ENCODE results near the gene SORCS3. TPM values are rescaled to one million over a fixed set of nuclear protein-coding genes. Genes with fewer than 3 reads are reported as not detected.

Gene SORCS3
- total RNA-seq, 1 experiment from 2014 or later, result not detected

GRCh38 chr10:105192861-105193260, 551.8 kb downstream of the SORCS3 start (continued):
- no peak for TF ChIP-seq ELF1 (IDR thresholded peaks at IDR 0.05; ENCODE audit: borderline replicate concordance, low read depth)
- TF ChIP-seq YY1 (IDR thresholded peaks at IDR 0.05; ENCODE audit: extremely low read depth, insufficient replicate concordance, low read depth, low read length), result no peak
- TF ChIP-seq POLR2AphosphoS5 (IDR thresholded peaks at IDR 0.05; ENCODE audit: low read depth, low read length), result no peak
- no peak for TF ChIP-seq ATF3 (IDR thresholded peaks at IDR 0.05)

- CTCF ChIA-PET, result no interaction called here
- Histone ChIP-seq H3K27ac (ENCODE audit: low read depth, low read length) (no peak overlapping the region), H3K27me3 (ENCODE audit: insufficient read depth, low read length) (no peaks in the 10 kb centered on the region), H3K4me2 (ENCODE audit: low read length) (no peak overlapping the region), H4K20me1 (ENCODE audit: insufficient read depth) (no peaks in the 10 kb centered on the region), H3K9me2 (ENCODE audit: insufficient read depth) (no peaks in the 10 kb centered on the region), H3K9me3 (ENCODE audit: control insufficient read depth in 1 of 2, insufficient read depth in 1 of 2, low read depth in 1 of 2, low read length in 2 of 2) (peaks cover 0 to 12% of the 10 kb centered on the region in 2 experiments; a peak in 1 of 4 replicates), H3K4me3 (replicated peaks in 1 of 2; ENCODE audit: low read depth in 1 of 2, low read length in 2 of 2) (no peak overlapping the region), H3K4me1 (ENCODE audit: control insufficient read depth in 1 of 2, insufficient read depth in 2 of 2, low read length in 2 of 2) (no peaks in the 10 kb centered on the region), H3K79me2 (ENCODE audit: insufficient read depth, low read length) (no peaks in the 10 kb centered on the region), H2AFZ (ENCODE audit: low read depth, low read length, poor library complexity, severe bottlenecking) (no peak overlapping the region), H3K9ac (ENCODE audit: low read length) (no peak overlapping the region), H3K36me3 (ENCODE audit: control insufficient read depth in 1 of 2, insufficient read depth in 2 of 2, low read length in 2 of 2) (no peaks in the 10 kb centered on the region)
- ATAC-seq (no peak), DNase-seq (ENCODE audit: low read depth, low spot score) (no peak)
- POLR2A ChIA-PET, result no interaction called here
- intact Hi-C loops (cut with micrococcal nuclease), result no loop called here
- RAD21 ChIA-PET (ENCODE audit: low non-redundant PET in 1 of 2, low total read pairs in 2 of 2, uncharacterized antibody in 2 of 2, unreplicated experiment in 2 of 2), result no interaction called here
- no TSS peak for BruUV-seq (replicated peaks)
- TF ChIP-seq ZNF274 (IDR thresholded peaks at IDR 0.05; ENCODE audit: low read depth, low read length) (no peak), ZFX (IDR thresholded peaks at IDR 0.05) (no peak), CBX3 (IDR thresholded peaks at IDR 0.05; ENCODE audit: low read depth) (no peak), ATF3 (IDR thresholded peaks at IDR 0.05) (no peak), SIN3A (IDR thresholded peaks at IDR 0.05; ENCODE audit: low read depth) (no peak), TCF7L2 (IDR thresholded peaks at IDR 0.05; ENCODE audit: borderline replicate concordance, extremely low read depth, insufficient read depth, insufficient read length) (no peak)
These were observed 554.7 kb downstream of the SORCS3 start for GRCh38 chr10:105195831-105196230.
